Choroid plexus epithelial cell (primary cell): ENCODE results near the gene SLC30A3.
"Not testable (repeated sequence)": the region's sequence is repeated elsewhere in the genome, so short reads cannot be mapped to it uniquely, and the experiment has no call there.

Experiments
- DNase-seq: peaks from one replicate; pipeline ENCODE4 v3.0.0-alpha.2; 2010; ENCODE audit warnings: low read depth
- H3K4me3 ChIP-seq: 2 replicates; pipeline ENCODE4 v1.5.1; 2011; ENCODE audit warnings: low read depth, mild to moderate bottlenecking, control low read depth, low read length, moderate library complexity
- TF ChIP-seq, protein P1 (sequence below): conservative IDR thresholded peaks from 2 replicates; pipeline ENCODE4 v1.5.1; 2011; ENCODE audit warnings: low read depth, mild to moderate bottlenecking, control low read depth, inconsistent platforms, low read length, moderate library complexity

Gene SLC30A3

DNA sequence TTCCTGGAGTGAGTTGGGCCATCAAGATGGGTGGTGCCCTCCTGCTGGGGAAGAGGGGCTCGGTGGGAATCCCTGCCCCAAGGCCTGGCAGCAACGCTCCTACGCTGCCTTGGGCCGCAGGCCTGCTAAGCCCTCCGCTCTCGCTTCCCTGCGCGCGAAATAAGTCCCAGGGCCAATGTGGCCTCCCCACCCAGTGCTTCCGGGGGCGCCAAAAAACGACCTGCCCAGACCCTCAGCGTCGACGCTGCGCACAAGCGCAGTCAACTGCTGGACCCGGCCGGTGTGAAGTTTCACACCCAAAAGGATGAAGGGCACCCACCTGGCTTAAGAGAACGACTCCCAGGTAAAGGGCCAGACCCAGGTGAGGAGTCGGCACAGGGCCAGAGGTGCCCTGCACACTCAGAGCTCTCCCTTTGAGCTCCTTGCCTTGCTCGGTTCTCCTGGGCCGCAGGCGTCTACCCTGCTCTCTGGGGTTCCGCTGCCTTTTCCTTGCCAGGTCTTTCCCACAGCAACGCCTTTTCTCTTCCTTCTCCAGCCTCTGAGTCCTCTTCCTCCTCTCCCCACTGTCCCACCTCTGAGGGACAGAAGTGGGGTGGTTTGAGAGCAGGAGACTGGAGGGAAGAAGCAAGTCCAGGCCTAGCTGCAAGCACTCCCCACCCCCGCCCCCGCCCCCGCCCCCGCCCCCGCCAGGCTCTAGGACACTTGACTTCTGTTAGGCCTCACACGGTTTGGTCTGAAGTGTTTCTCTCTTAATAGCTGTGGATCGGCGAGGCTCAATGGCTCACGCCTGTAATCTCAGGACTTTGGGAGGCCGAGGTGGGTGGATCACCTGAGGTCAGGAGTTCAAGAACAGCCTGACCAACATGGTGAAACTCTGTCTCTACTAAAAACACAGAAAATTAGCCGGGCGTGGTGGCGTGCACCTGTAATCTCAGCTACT is 12.6 kb upstream of the SLC30A3 start, which contains the start of gene DNAJC5G:
Gene DNAJC5G (plus strand): TSS at position 223 of the 940 bp plus-strand sequence. CDS start 1,296 bp downstream, outside the sequence.
- no peak within 1 kb of the TSS for H3K4me3 ChIP-seq
- DNase-seq = no peak
- TF ChIP-seq, protein P1, sequence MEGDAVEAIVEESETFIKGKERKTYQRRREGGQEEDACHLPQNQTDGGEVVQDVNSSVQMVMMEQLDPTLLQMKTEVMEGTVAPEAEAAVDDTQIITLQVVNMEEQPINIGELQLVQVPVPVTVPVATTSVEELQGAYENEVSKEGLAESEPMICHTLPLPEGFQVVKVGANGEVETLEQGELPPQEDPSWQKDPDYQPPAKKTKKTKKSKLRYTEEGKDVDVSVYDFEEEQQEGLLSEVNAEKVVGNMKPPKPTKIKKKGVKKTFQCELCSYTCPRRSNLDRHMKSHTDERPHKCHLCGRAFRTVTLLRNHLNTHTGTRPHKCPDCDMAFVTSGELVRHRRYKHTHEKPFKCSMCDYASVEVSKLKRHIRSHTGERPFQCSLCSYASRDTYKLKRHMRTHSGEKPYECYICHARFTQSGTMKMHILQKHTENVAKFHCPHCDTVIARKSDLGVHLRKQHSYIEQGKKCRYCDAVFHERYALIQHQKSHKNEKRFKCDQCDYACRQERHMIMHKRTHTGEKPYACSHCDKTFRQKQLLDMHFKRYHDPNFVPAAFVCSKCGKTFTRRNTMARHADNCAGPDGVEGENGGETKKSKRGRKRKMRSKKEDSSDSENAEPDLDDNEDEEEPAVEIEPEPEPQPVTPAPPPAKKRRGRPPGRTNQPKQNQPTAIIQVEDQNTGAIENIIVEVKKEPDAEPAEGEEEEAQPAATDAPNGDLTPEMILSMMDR = no peak

DNA sequence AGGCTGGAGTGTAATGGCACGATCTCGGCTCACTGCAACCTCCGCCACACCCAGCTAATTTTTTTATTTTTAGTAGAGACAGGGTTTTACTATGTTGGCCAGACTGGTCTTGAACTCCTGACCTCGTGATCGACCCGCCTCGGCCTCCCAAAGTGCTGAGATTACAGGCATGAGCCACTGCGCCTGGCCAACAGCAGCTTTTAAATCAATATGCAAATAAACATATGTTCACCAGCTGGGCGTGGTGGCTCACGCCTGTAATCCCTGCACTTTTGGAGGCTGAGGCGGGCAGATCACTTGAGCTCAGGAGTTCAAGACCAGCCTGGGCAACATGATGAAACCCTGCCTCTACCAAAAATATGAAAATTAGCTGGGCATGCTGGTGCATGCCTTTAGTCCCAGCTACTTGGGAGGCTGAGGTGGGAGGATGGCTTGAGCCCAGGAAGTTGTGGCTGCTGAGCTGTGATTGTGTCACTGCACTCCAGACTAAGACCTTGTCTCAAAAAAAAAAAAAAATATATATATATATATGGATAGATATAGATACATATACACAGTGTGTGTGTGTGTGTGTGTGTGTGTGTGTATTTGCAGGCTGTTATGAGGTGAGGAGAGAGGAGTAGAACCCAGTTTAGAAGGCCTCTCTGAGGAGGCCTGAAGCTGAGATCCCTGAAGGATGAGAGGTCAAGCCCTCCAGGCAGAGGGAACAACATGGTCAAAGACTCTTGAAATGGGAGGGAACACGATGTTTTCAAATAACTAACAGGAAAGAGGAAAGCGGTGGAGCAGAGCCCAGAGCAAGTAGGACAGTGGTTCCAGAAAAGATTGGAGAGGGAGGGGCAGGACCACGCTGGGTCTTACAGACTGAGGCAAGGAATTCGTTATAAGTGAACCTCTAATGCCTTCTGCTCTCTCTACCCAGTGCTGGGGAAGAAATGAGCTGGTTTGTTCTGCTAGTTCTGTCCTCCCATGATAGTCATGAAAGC is 10.0 kb upstream of the SLC30A3 start:
- H3K4me3 ChIP-seq, DNase-seq: not testable (repeated sequence)

DNA sequence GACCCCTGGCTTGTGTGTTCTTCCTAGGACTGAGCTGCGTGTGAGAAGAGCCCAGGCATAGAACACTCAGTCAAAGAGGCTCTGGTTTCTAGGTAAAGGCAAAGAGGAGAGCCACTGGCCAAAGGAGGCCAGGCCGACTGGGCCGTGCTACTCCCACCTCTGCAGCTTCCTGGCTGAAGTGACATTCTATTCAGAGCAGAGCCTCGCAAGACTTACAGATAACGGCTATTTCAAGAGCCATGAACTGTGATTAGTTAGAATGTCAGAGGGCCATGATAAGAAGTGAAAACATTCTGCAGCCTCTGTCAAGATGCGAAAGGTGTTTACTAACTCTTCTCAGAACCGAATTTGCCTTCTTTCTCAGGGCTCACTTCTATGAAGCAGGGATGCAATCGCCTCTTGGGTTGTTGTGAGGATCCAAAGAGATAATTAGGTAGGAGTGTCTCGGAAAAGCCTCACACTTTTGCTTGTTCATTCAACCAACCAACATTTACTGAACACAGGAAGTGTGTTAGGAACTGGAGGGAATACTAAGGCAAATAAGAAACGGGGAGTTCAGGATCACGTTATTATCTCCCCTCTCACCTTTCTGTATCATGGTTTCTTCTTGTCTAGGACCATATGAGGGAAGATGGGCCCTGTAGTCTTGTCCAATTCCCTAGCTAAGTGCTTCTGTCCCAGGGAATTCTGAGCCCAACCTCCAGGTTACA is 8.9 kb upstream of the SLC30A3 start:
- TF ChIP-seq, protein P1 = no peak
- DNase-seq = no peak
- H3K4me3 ChIP-seq = no peak overlapping the region

DNA sequence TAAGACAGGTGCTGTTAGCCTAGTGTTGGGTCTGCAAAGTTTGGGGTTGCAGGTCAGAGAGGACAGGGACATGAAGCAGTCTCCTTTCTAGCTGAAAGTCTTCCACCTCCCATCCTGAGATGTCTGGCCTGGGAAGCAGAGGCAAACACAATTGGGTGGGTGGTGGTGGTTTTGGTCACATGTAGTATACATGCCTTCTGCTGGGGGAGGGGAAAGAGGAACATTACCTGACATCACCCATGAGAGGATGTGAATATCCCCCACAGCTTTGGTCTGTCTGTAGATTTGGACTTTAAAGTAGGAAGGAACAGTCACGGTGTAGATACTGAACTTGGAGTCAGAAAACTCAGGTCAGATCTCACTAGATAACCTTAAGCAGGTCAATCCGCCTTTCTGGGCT is 7.8 kb upstream of the SLC30A3 start:
- no peak overlapping the region for H3K4me3 ChIP-seq
- TF ChIP-seq, protein P1 = no peak
- DNase-seq = no peak

DNA sequence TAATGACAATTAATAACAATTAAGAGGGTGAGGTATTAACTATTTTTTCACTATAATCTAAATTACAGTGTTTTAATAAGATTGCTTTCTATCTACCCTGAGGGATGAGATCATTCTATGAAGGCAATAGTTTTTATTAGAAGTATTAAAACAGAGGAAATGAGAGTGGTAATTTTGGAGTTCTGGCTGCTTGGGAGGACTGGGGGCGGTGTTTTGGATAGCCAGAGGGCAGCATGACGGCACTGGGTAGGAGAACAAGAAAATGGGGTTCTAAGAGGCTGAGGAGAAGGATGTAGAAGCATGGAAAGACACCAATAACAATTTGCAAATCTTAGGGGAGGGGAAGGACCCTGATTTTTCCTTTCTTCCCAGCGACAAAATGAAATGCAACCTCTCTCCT is 7.3 kb upstream of the SLC30A3 start:
- DNase-seq = no peak
- H3K4me3 ChIP-seq = no peak overlapping the region
- TF ChIP-seq, protein P1 = no peak

DNA sequence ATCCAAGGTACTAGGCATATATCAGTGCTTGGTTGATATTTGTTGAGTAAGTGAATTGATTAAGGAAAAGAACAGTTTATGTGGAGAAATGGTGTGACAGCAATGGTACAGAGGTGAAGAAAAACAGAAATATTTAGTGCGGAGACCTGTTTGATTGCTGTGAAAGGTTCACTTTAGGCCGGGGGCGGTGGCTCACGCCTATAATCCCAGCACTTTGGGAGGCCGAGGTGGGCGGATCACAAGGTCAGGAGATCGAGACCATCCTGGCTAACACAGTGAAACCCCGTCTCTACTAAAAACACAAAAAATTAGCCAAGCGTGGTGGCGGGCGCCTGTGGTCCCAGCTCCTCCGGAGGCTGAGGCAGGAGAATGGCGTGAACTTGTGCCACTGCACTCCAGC is 5.4 kb upstream of the SLC30A3 start:
- DNase-seq, H3K4me3 ChIP-seq: not testable (repeated sequence)

DNA sequence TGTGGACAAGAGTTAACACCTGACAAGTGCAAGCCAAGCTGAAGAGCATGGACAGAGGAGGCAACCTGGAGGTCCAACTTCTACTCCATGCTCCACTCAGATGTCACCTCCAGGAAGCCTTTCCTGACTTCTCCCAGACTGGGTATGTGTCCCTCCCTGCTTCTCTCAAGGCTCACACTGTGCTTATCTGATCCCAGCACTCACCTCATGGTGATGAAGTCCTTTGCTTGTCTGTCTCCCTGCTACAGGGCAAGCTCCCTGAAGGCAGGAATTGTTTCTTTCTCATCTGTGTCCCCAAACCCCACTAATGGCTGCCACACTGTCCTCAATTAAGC is 2.7 kb upstream of the SLC30A3 start:
- TF ChIP-seq, protein P1 = no peak
- no peak for DNase-seq
- H3K4me3 ChIP-seq = no peak overlapping the region
